Activated CD4-positive, alpha-beta T cell treated with anti-CD3 and anti-CD28 coated beads, Interleukin-10, Interleukin-2, amounts not matched to agents 100 ng/mL and 50 ng/mL, durations not matched to agents 16 hours and 8 hours (primary cell): ENCODE results near the gene SLC36A4.
"Not testable (repeated sequence)": the region's sequence is repeated elsewhere in the genome, so short reads cannot be mapped to it uniquely, and the experiment has no call there.

Experiments
- DNase-seq: peaks from one replicate; pipeline ENCODE4 v3.0.0-alpha.2; 2020

SLC36A4 gene

DNA sequence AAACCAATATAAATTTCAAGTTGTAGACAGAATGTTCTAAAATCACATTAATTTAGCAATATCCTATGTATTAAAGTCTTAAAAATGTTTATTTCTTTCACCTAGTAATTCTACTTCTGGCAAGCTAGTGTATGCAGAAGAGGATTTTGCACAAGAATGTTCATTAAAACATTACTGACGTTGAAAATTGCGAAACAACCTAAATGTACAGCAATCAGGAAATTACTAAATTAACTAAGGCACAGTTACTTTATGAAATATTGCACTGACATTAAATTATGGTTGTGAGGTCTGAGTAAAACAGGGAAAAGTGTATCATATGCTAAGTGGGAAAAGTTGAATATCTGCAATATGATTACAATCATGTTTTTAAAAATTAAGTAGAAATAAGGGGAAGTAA, 4.1 kb downstream of the SLC36A4 start:
- no peak for DNase-seq

DNA sequence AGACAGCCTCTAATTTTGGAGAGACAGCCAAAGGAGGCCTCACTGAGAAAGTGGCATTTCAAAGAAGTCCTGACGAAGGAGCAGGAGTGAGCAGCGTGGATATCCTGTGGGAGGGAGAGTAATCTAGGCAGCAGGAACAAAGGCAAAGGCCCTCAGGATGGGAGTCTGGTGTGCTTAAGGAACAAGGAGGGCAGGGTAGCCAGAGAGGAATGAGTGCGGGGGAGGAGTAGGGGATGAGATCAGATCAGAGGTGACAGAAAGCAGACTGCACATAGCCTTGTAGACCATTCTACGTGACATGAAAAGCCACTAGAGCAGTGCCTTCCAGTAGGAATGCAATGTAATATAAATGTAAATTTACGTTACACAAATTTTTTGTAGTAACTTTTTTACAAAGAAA, 5.6 kb downstream of the SLC36A4 start:
- DNase-seq: no peak

GRCh38 chr11:93189462-93189861, 8.3 kb downstream of the SLC36A4 start:
- DNase-seq: no peak

- DNase-seq: no peak
Measured at GRCh38 chr11:93188726-93189125, 9.1 kb downstream of the SLC36A4 start.

- DNase-seq: no peak
Measured at GRCh38 chr11:93187290-93187689, 10.5 kb downstream of the SLC36A4 start.

- not testable (repeated sequence) for DNase-seq
Measured at GRCh38 chr11:93177891-93178290, 19.9 kb downstream of the SLC36A4 start.

DNA sequence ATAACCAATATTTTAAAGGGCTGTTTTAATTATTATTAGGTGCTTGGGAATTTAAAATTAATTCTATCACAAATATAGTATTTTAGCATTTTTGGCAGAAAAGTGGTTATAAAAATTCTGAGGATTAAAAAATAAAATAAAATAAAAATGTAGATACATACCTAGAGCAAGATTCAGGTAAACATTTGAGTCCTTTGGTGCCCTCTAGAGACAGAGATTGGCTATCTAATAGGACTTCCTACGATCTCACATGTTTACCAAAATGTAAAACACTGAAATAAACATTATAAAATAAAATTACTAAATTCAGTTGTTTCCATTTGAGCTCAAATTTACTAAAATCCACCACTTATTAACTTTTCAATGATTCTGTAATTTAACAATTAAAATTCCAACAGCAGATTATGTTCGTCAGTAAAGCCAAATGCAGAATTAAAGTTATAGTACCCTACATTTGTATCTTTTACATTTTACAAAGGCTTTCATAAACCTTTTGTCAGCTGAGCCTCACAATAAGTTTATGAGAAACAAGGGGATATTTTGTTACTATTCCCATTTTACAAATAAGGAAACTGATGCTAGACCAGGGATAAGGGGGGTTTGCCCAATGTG, 27.7 kb downstream of the SLC36A4 start:
- no peak for DNase-seq

GRCh38 chr11:93169143-93169542, 28.6 kb downstream of the SLC36A4 start:
- no peak for DNase-seq

GRCh38 chr11:93166862-93167261, 30.9 kb downstream of the SLC36A4 start:
- no peak for DNase-seq

DNA sequence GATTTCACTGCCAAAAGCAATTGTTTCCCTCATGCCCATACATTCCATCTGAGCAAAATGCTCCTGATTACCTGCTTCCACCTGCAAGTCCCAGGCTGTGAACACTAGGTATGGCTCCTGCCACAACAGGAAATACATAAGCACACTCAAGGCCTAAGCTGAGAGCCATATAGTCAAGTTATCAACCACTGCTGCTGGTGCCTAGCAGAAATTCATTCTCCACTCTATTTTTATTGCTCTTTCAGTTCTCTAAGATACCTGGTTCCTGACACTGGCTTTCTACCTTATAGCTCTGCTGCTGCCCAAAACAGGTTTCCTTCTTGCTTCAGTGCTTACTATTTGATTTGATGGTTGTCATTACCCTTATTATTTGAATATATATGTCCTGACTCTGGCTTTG, 31.6 kb downstream of the SLC36A4 start:
- no peak for DNase-seq

DNA sequence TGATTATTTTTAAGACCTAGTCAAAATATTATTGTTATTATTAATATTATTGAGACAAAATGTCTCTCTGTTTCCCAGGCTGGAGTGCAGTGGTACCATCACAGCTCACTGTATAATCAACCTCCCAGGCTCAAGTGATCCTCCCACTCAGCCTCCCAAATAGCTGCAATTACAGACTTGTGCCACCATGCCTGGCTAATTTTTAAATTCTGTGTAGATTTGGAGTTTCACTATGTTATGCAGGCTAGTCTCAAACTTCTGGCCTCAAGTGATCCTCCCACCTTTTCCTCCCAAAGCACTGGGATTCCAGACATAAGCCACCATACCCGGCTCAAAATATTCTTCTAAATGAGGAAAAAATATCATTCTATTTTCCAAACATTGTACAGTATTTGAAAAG, 37.0 kb downstream of the SLC36A4 start:
- DNase-seq: no peak

DNA sequence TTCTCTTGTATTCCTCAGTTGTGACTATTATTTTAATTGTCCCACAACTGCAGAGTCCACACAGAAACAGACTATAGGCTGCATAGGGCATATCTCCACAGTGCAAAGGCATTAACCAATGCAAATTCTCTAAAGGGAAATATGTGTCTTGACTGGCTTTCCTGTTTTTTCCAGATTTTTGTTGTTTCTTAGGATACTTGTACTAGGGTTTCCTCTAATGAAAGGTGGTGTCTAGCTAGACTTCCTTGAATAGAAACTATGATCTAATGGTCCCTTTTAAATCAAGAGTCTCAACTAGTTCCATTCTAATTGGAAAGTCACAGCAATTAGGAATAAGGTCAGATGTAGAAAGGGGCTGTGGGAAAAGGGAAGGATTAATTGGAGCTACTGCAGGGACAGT, 37.6 kb downstream of the SLC36A4 start:
- DNase-seq: no peak

DNA sequence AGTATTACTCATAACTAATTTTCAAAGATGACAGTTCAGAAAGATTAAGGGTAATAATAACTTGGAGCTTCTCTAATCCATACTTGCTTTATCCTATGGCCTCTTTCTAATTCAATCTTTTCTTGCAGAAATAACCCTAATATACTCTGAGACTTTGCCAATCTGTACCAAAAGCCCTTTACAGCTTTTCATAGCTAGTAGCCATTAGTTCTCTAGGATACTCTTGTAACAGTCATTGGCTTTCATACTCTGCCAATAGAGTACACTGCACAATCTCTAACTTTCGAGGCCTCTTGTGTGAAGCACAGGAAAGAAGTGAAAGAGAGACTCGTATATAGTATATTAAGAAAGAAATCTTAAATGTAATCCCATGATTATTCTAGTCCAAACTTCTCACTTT, 38.1 kb downstream of the SLC36A4 start:
- DNase-seq: no peak

GRCh38 chr11:93155738-93156137, 42.1 kb downstream of the SLC36A4 start:
- DNase-seq: no peak

DNA sequence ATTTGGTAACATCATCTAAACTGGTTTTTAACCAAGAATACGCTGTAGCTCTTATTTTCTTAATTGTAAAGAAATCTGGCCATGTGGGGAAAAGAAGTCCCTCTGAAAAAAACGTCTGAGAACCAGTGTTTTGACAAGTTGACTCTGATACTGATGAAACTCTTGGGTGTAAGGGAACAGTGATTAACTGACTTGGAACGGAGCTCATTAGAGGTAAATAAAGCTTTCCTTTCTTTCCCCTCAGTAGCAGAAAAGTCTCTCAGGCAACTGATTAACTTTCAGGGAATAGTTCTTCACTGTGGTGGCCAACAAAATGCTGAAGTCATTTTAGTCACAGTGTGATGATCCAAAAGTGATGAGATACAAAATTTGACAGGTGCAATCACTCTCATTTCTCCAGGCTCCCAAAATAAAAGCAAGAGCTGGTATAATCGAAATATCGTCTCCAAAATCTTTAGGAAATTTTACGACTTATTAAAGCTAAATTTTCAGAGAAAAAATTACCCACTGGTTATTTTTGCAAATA, 52.3 kb downstream of the SLC36A4 start:
- no peak for DNase-seq

DNA sequence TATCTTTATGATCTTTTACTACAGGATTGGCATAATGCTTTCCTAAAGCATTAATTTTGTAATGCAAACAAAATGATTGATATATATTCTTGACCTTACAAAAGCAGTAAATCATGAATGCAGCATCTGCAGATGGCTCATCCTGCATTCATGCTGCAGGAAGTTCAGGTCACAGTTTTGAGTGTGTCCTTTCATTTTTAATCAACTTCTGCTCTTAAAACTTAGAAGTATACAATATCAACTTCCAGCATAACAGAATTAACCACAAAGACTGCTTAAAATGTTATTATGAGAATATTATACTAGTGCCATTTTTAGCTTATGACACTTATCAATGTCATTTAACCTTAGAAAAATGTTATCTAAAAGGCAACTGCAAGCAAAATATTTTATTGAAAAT, 54.0 kb downstream of the SLC36A4 start:
- peak; percentile 66 for DNase-seq

DNA sequence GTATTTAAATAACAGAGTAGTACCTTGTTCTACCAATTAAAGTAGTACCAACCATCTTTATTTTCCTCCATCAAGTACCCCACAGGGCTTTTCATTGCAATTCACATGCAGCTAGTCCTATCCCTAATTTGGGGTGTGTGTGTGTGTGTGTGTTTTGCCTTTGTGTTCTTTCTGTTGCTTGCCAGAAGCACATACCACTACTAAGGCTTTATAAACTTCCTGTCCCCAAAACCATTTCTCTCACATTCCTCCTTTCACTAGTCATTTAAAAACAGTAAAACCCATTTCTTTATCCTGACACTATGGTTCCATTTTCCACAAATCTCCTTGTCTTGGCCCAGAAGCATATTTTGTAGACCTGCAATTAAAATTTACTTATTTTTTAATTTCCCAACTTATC, 54.6 kb downstream of the SLC36A4 start:
- DNase-seq: peak; percentile 2

DNA sequence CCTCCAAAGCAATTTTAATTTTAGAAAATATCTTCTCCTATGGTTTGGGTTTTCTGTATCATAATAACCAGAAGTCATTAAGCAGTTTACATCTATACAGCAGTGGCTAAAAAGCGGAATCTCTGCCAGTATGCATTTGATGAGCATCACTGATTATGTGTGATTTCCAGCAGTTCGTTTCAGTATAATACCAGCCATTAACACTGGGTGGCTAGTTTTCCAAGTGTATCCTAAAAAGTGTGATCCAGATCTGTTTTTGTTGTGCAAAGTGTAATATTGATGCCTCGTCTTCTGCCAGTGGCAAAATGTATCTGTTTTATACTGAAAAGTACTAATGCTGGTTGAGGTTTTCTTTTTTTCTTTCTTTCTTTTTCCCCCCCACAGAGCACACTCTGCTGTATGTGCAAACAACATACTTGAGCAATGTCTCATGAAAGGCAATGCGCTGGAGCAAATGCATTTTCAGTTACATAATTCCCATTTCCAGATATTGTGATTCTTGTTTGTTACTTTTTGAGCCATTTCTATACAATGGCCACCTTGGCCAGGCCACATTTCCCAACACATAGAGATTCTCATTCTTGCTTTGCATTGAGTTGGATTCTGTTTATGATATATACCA, 64.2 kb downstream of the SLC36A4 start:
- DNase-seq: no peak

GRCh38 chr11:93132836-93133235, 65.0 kb downstream of the SLC36A4 start:
- no peak for DNase-seq

GRCh38 chr11:93131709-93132108, 66.1 kb downstream of the SLC36A4 start:
- DNase-seq: no peak

GRCh38 chr11:93128574-93128973, 69.2 kb downstream of the SLC36A4 start:
- DNase-seq: no peak

DNA sequence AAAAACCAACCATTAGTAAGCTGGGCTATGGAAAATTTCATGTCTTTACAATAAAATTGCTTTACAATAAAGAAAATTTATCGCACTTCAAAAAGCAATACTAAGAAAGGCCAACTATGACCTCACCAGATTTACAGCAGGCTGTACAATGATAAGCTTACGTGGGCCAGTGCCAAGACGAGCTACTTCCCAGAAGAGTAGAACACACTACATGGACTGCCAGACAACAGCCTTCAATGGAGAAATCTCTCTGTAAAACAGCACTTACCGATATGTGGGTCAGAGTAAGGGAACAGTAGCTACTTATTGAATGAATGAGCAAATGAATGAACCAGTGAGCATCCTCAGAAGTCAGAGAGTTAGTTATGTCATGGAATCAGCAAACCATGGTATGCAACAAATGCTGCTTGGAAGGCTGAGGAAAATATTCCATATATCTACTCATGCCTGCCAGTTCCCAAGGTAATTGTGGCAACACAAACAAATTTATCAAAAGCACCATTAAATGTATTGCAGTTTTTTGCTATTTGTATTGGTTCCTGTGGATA, 74.4 kb downstream of the SLC36A4 start:
- no peak for DNase-seq

GRCh38 chr11:93122535-93123235, 75.1 kb downstream of the SLC36A4 start:
- DNase-seq: no peak

DNA sequence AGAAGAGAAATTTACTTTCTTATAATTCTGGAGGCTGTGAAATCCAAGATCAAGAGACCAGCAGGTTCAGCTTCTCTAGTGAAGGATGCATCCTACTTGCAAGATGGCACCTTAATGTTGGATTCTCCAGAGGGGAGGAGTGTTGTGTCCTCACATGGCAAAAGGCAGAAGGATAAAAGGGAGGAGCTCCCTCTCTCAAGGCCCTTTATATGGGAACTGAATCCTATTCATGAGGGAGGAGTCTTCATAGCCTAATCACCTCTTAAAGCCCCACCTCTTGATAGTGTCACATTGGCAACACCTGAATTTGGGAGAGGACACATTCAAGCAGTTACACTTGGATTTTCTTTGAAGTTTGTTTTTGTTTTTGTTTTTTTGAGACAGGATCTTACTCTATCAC, 79.5 kb downstream of the SLC36A4 start:
- DNase-seq: no peak
